GM19397 (cell line): ENCODE measurements around the gene POTEH.
A peak's percentile ranks its signal among the peaks of the same experiment; 100 is the strongest.
"Not testable (repeated sequence)": the region's sequence is repeated elsewhere in the genome, so short reads cannot be mapped to it uniquely, and the experiment has no call there.

Source experiments
- ATAC-seq: cut with Tn5 transposase; IDR thresholded peaks from one replicate; pipeline ENCODE4 v1.9.1; 2021; ENCODE audit warnings: mild to moderate bottlenecking, moderate library complexity; ENCODE audit not compliant: unreplicated experiment

Gene POTEH

GRCh38 chr22:15689749-15690125 is at the start of gene POTEH:
Gene POTEH, plus strand, starts transcription at chr22:15690026. Its CDS starts 52 bp downstream, at chr22:15690078.
- not testable (repeated sequence) for ATAC-seq

GRCh38 chr22:15642288-15642861 is 47.5 kb upstream of the POTEH start:
- ATAC-seq, result not testable (repeated sequence)

GRCh38 chr22:15651954-15652353 is 37.9 kb upstream of the POTEH start:
- not testable (repeated sequence) for ATAC-seq

GRCh38 chr22:15652738-15653137 is 37.1 kb upstream of the POTEH start:
- not testable (repeated sequence) for ATAC-seq

GRCh38 chr22:15653241-15653640 is 36.6 kb upstream of the POTEH start:
- not testable (repeated sequence) for ATAC-seq

- not testable (repeated sequence) for ATAC-seq
These were observed 28.7 kb upstream of the POTEH start for GRCh38 chr22:15661102-15661501.

GRCh38 chr22:15664682-15665081 is 25.1 kb upstream of the POTEH start:
- ATAC-seq, result not testable (repeated sequence)

GRCh38 chr22:15665478-15665877 is 24.3 kb upstream of the POTEH start:
- not testable (repeated sequence) for ATAC-seq

- ATAC-seq, result not testable (repeated sequence)
These were observed 20.4 kb upstream of the POTEH start for GRCh38 chr22:15669430-15669829.

- ATAC-seq, result not testable (repeated sequence)
These were observed 10.1 kb upstream of the POTEH start for GRCh38 chr22:15679702-15680101.

- not testable (repeated sequence) for ATAC-seq
These were observed 5.7 kb upstream of the POTEH start for GRCh38 chr22:15684115-15684514.

- ATAC-seq, result peak; percentile 55
These were observed 5.1 kb upstream of the POTEH start for GRCh38 chr22:15684695-15685094.

- not testable (repeated sequence) for ATAC-seq
These were observed 4.2 kb upstream of the POTEH start for GRCh38 chr22:15685641-15686040.

- not testable (repeated sequence) for ATAC-seq
These were observed 2.7 kb upstream of the POTEH start for GRCh38 chr22:15687086-15687485.

- not testable (repeated sequence) for ATAC-seq
These were observed 2.1 kb upstream of the POTEH start for GRCh38 chr22:15687676-15688075.

- ATAC-seq, result not testable (repeated sequence)
These were observed 1.7 kb upstream of the POTEH start for GRCh38 chr22:15688090-15688489.

GRCh38 chr22:15689012-15689748 is 646 bp upstream of the POTEH start:
- not testable (repeated sequence) for ATAC-seq

GRCh38 chr22:15713600-15713999 is 23.8 kb downstream of the POTEH start:
- not testable (repeated sequence) for ATAC-seq

- not testable (repeated sequence) for ATAC-seq
These were observed 24.3 kb downstream of the POTEH start for GRCh38 chr22:15714125-15714524.

GRCh38 chr22:15721884-15722283 is 32.1 kb downstream of the POTEH start:
- ATAC-seq, result not testable (repeated sequence)

GRCh38 chr22:15729209-15729917 is 39.5 kb downstream of the POTEH start:
- not testable (repeated sequence) for ATAC-seq

GRCh38 chr22:15731023-15731422 is 41.2 kb downstream of the POTEH start:
- ATAC-seq, result not testable (repeated sequence)
